Measurements from ENCODE around the gene MYL11.

The MYL11 gene

DNA sequence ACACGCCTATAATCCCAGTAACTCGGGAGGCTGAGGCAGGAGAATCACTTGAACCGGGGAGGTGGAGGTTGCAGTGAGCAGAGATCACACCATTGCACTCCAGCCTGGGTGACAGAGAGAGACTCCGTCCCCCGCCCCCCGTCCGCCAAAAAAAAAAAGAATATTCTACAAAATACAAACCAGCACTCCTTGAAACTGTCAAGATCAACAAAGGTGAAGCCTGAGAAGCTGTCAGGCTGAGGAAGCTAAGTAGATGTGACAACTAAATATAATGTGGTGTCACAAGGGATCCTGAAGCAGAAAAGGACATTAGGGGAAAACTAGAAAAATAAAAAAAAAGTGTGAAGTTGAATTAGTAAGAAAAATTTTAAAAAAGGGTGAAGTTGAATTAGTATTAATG, 25.7 kb upstream of the MYL11 start:
- Histone ChIP-seq H3K27me3 (no peaks in the 10 kb centered on the region), H3K27ac (no peak overlapping the region), H3K9me3 (no peaks in the 10 kb centered on the region)

DNA sequence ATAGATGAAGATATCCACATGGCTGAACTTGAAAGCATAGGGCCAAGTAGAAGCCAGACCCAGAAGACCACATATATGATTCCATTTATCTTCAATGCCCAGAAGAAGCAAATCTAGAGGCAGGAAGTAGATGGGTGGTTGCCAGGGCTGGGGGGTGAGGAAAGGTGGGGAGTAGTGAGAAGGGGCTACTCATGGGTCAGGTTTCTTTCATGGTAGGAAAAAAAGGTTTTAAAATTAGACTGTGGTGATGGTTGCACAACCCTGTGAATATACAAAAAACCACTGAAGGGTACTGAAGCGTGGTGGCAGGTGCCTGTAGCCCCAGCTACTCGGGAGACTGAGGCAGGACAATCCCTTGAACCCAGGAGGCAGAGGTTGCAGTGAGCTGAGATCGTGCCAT, 24.9 kb upstream of the MYL11 start:
- TF ChIP-seq, protein P1, sequence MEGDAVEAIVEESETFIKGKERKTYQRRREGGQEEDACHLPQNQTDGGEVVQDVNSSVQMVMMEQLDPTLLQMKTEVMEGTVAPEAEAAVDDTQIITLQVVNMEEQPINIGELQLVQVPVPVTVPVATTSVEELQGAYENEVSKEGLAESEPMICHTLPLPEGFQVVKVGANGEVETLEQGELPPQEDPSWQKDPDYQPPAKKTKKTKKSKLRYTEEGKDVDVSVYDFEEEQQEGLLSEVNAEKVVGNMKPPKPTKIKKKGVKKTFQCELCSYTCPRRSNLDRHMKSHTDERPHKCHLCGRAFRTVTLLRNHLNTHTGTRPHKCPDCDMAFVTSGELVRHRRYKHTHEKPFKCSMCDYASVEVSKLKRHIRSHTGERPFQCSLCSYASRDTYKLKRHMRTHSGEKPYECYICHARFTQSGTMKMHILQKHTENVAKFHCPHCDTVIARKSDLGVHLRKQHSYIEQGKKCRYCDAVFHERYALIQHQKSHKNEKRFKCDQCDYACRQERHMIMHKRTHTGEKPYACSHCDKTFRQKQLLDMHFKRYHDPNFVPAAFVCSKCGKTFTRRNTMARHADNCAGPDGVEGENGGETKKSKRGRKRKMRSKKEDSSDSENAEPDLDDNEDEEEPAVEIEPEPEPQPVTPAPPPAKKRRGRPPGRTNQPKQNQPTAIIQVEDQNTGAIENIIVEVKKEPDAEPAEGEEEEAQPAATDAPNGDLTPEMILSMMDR (IDR thresholded peaks at IDR 0.05) = no peak
- Histone ChIP-seq H3K9me3 (no peaks in the 10 kb centered on the region), H3K4me3 (ENCODE audit: low read depth in 1 of 2, low read length in 1 of 2) (no peak overlapping the region), H3K27ac (no peak overlapping the region), H3K4me1 (ENCODE audit: control insufficient read depth in 1 of 2, insufficient read depth in 1 of 2, low read depth in 1 of 2, low read length in 1 of 2) (peaks cover 10% of the 10 kb centered on the region in 2 experiments), H3K27me3 (no peaks in the 10 kb centered on the region), H3K36me3 (peaks cover 44% of the 10 kb centered on the region)

More for the DNA sequence above, 25.7 kb upstream of the MYL11 start:
- Histone ChIP-seq H3K4me1 (ENCODE audit: control insufficient read depth in 1 of 2, insufficient read depth in 1 of 2, low read depth in 1 of 2, low read length in 1 of 2) (peaks cover 2 to 3% of the 10 kb centered on the region in 2 experiments), H3K36me3 (peaks cover 43% of the 10 kb centered on the region), H3K4me3 (ENCODE audit: low read depth in 1 of 2, low read length in 1 of 2) (no peak overlapping the region)
- TF ChIP-seq, protein P1 (IDR thresholded peaks at IDR 0.05) = no peak

DNA sequence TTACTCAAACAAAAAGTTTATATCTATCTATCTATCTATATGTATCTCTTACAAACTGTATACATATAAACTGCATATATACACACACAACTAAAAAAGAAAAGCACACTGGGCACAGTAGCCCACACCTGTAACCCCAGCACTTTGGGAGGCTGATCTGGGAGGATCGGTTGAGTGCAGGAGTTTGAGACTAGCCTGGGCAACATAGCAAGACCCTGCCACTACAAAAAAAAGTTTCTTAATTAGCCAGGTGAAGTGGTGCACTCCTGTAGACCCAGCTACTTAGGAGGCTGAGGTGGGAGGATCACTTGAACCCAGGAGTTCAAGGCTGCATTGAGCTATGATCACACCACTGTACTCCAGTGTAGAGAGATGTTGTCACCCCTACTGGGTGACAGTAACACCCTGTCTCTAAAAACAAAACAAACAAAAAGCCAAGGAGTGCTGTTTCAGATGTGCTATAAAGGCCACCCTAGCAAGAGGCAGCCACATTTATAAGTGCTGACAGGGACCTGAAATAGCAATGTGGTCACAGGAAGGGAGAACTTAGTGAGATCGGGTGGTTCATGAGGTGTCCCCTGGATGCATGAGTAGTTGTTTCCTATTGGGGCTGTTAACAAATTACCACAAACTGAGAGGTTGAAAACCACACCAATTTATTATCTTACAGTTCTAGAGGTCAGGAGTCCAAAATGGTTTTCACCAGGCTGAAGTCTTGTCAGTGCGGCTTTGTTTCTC, 24.3 kb upstream of the MYL11 start:
- H3K4me1 ChIP-seq (ENCODE audit: control insufficient read depth in 1 of 2, insufficient read depth in 1 of 2, low read depth in 1 of 2, low read length in 1 of 2) = peaks cover 10 to 12% of the 10 kb centered on the region in 2 experiments
- TF ChIP-seq, protein P1 (IDR thresholded peaks at IDR 0.05) = no peak
- H3K36me3 ChIP-seq = peaks cover 44% of the 10 kb centered on the region
- no peaks in the 10 kb centered on the region for H3K27me3 ChIP-seq
- peak overlapping the region; percentile 35 for H3K27ac ChIP-seq
- no peaks in the 10 kb centered on the region for H3K9me3 ChIP-seq
- no peak overlapping the region for H3K4me3 ChIP-seq (ENCODE audit: low read depth in 1 of 2, low read length in 1 of 2)

DNA sequence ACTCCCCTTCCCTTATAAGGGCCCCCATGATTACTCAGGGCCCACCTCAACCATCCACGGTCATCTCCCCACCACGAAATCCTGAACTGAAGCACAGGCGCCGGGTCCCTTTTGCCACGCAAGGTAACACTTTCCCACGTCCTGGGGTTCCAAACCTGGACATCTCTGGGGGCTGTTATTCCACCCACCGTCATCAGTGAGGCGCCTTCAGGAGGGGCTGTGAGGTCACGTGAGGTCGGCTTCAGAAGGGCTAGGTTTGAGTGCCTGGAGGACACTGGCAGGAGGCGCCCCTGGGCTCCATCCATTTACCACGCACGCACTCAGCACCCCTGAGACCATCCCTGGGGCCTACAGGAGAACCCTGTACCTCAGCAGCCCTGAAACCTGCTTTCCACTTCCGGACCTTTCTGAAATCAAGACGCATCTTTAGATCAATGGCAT, 23.6 kb upstream of the MYL11 start:
- TF ChIP-seq, protein P1 (IDR thresholded peaks at IDR 0.05) = no peak
- peaks cover 16 to 19% of the 10 kb centered on the region in 2 experiments for H3K4me1 ChIP-seq (ENCODE audit: control insufficient read depth in 1 of 2, insufficient read depth in 1 of 2, low read depth in 1 of 2, low read length in 1 of 2)
- H3K36me3 ChIP-seq = peaks cover 44% of the 10 kb centered on the region
- H3K27ac ChIP-seq = no peak overlapping the region
- H3K9me3 ChIP-seq = no peaks in the 10 kb centered on the region
- H3K27me3 ChIP-seq = no peaks in the 10 kb centered on the region
- no peak overlapping the region for H3K4me3 ChIP-seq (ENCODE audit: low read depth in 1 of 2, low read length in 1 of 2)

DNA sequence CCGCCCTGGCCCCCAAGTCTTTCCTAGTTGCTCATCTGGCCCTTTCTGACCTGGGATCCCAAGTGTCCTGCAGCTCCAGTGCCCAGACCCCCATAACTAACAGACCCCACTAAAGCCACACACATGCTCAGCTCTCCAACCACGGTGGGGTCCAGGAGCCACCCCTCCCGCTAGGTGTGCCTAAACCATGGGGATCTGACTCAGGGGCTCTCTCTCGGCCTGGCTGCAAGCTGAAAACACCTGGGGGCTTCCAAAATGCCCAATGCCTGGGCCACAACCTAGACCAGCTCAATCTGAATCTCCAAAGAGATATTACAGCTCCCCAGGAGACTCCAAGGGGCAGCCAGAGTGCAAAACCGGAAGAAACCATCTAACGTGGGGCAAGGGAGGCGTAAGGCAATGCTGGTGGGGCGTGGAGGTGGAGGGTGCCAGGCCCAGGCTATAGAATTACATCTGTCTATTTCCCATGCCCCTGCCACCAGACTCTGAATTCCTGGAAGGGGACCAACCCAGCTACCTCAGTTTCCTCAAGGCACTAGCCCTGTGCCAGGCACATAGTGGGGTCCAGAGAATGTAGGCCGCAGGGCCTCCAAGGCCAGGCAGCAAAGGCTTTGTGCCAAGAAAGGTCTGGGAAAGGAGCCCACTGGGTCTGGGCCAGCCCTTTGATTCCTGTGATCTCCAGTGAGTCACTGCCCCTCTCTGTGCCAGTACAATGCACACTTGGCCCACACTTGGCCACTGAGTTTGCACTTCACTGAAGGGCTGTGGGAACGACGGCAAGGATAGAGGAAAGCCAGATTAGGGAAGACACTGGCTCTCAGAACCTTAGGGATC, 22.8 kb upstream of the MYL11 start:
- Histone ChIP-seq H3K4me1 (ENCODE audit: control insufficient read depth in 1 of 2, insufficient read depth in 1 of 2, low read depth in 1 of 2, low read length in 1 of 2) (peaks cover 24 to 27% of the 10 kb centered on the region in 2 experiments), H3K27ac (no peak overlapping the region), H3K27me3 (no peaks in the 10 kb centered on the region), H3K36me3 (peaks cover 45% of the 10 kb centered on the region), H3K9me3 (no peaks in the 10 kb centered on the region), H3K4me3 (ENCODE audit: low read depth in 1 of 2, low read length in 1 of 2) (no peak overlapping the region)
- TF ChIP-seq, protein P1 (IDR thresholded peaks at IDR 0.05) = no peak
